ENCODE results near the gene EVI5L. TPM values are rescaled to one million over a fixed set of nuclear protein-coding genes. Genes with fewer than 3 reads are reported as not detected.

The EVI5L gene
- total RNA-seq, 2 donors from 2014 or later: 7.8 to 10.4 TPM

DNA sequence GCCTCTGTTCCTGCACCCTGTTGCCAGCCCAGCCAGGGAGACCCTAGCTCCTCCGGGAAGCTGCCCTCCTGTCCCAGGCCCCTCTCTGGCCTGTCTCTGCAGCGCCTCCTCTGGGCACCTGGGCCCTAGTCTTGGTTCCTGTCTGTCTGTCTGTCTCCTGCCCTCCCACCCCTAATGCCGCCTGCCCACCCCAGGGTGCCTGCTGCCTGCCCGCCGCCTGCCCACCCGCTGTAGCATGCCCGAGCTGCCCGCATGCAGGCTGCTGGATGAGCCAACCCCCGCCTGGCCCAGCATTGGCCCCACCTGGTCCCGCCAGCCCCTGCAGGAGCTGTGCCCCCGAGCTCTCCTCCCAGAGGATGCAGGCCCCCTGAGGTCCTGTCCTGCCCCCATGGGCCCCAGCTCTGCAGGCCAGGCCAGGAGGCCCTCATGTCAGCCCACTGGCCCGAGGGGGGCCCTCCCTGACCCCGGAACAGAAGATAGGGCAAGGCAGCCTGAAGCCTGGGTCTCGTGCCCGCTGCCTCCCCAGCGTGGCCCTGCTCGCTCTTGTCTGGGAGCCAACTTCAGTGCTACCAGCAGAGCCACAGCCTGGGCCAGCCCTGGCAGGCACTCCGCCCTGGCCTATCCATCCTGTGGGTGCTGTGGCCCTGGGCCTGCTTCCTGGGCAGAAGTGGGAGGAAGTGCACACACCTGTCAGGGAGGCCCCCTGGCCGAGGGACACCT lies 78.9 kb downstream of the EVI5L start:
- ATAC-seq (replicated peaks in 1 of 2) (no peak), DNase-seq (no peak)
- peaks cover 29% of the 10 kb centered on the region for H3K4me1 Mint-ChIP-seq (ENCODE audit: low read depth)
- H3K27me3 Mint-ChIP-seq (ENCODE audit: low read depth): no peaks in the 10 kb centered on the region
- no peaks in the 10 kb centered on the region for H3K9me3 Mint-ChIP-seq
- no peak overlapping the region for H3K27ac Mint-ChIP-seq
- no peak overlapping the region for H3K4me3 Mint-ChIP-seq
- peaks cover 8 to 12% of the 10 kb centered on the region in 2 donors for H3K36me3 Mint-ChIP-seq (ENCODE audit: insufficient read depth in 2 of 2)

DNA sequence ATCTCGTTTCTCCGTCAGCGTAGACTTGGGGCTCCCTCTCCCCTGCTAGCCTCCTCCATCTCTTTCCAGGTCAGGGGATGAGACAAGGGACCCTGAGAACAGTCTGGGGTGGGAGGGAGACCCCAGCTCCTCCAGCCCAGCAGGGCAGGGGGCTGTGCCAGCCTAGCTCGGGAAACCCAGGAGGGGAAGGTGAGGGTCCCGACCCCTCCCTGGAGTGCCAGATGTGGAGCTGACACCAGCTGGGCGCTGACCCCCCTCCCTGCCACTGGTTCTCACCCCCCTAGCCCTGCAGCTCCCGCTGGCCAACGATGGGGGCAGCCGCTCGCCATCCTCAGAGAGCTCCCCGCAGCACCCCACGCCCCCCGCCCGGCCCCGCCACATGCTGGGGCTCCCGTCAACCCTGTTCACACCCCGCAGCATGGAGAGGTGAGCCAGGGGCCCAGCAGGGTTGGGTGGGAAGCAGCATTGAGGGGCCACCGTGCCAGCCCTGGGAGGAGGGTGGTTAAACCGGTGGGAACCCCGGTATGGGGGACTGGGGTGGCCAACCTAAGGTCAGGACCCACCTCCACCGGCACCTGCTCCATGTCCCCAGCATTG lies 79.6 kb downstream of the EVI5L start:
- no peak for DNase-seq
- ATAC-seq (replicated peaks in 1 of 2): no peak
- Mint-ChIP-seq H3K36me3 (ENCODE audit: insufficient read depth in 2 of 2) (peaks cover 7 to 12% of the 10 kb centered on the region in 2 donors), H3K9me3 (no peaks in the 10 kb centered on the region), H3K27ac (no peak overlapping the region), H3K4me1 (ENCODE audit: low read depth) (peaks cover 25% of the 10 kb centered on the region), H3K27me3 (ENCODE audit: low read depth) (no peaks in the 10 kb centered on the region), H3K4me3 (no peak overlapping the region)

DNA sequence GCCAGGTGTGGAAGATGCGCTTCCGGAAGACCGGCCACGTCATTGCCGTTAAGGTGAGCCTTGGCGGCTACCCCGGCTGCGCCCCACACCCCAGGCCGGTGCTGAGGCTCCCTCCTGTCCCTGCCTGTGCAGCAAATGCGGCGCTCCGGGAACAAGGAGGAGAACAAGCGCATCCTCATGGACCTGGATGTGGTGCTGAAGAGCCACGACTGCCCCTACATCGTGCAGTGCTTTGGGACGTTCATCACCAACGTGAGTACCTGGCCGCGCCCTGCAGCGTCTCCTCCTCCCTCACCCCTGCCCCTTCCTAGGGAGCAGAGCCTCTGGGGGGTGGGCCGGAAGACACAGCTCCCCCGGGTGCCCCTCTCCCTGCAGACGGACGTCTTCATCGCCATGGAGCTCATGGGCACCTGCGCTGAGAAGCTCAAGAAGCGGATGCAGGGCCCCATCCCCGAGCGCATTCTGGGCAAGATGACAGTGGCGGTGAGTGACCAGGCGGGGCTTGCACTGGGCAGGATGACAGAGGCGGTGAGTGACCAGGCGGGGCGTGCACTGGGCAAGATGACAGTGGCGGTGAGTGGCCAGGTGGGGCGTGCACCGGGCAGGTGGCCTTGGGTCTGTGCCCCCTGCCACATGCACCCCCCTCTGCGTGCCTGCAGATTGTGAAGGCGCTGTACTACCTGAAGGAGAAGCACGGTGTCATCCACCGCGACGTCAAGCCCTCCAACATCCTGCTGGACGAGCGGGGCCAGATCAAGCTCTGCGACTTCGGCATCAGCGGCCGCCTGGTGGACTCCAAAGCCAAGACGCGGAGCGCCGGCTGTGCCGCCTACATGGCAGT lies 80.5 kb downstream of the EVI5L start:
- H3K4me3 Mint-ChIP-seq: no peak overlapping the region
- H3K27ac Mint-ChIP-seq: no peak overlapping the region
- H3K27me3 Mint-ChIP-seq (ENCODE audit: low read depth): peaks cover 8% of the 10 kb centered on the region
- peaks cover 2 to 12% of the 10 kb centered on the region in 2 donors for H3K36me3 Mint-ChIP-seq (ENCODE audit: insufficient read depth in 2 of 2)
- H3K4me1 Mint-ChIP-seq (ENCODE audit: low read depth): peaks cover 20% of the 10 kb centered on the region
- DNase-seq (no peak), ATAC-seq (replicated peaks in 1 of 2) (no peak)
- H3K9me3 Mint-ChIP-seq: no peaks in the 10 kb centered on the region

- H3K27me3 Mint-ChIP-seq (ENCODE audit: low read depth): peaks cover 12% of the 10 kb centered on the region
- H3K4me1 Mint-ChIP-seq (ENCODE audit: low read depth): peaks cover 16% of the 10 kb centered on the region
- no peaks in the 10 kb centered on the region for H3K9me3 Mint-ChIP-seq
- no peak overlapping the region for H3K4me3 Mint-ChIP-seq
- ATAC-seq (replicated peaks in 1 of 2) (no peak), DNase-seq (no peak)
- H3K27ac Mint-ChIP-seq: no peak overlapping the region
- H3K36me3 Mint-ChIP-seq (ENCODE audit: insufficient read depth in 2 of 2): peaks cover 0 to 12% of the 10 kb centered on the region in 2 donors
These were observed 81.6 kb downstream of the EVI5L start for GRCh38 chr19:7911508-7912143.

DNA sequence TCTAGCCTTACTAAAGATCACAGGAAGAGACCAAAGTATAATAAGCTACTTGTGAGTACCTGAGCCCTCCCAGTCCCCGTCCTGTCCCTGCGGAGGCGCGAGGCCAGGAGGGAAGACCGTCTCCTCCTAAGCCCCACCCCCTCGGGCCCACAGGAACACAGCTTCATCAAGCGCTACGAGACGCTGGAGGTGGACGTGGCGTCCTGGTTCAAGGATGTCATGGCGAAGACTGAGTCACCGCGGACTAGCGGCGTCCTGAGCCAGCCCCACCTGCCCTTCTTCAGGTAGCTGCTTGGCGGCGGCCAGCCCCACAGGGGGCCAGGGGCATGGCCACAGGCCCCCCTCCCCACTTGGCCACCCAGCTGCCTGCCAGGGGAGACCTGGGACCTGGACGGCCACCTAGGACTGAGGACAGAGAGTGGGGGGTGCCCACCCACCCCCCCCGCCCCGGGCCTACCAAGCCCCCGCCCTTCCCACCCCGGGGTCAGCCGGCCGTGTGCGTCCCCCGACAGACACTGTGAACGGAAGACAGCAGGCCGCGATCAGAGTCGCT lies 82.2 kb downstream of the EVI5L start:
- no peak overlapping the region for H3K27ac Mint-ChIP-seq

DNA sequence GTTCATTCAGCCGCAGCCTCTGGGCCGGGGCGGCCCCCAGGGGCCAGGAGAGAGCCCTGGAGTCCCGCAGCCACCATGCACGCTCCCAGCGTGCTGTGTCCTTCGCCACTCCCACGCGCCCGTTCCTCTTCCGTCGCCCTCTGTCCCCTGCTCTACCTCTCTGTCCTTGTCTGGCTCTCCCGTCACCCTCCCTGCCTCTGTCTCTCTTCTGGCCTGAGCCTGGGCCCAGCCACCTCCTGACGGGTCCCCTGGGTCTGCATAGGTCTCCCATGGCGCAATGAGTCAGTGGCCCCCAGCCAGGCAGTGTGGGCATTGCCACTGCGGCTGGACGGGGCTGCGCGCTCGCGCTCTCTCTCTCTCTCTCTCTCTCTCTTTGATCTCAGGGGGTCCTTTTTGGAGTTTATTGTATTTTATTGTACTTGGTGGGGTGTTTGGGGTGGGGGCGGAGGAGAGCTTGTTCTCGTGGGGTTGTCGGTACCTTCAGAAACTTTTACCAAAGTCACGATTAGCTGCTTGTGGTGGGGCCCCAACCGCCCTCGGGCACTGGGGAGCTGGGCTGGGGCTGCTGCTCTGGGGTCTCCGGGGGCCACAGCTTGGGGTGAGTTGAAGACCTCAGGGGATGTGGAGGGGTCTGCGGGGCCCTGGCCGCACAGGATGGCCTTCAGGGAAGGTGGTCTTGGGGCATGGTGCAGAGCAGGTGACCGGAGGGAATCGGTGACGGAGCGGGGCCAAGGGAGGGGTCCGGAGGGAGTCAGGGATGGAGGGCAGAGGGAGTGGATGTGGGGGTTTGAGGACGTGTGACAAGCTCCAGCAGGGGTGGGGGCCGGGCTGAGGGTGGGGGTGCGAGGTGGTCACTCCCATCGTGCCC lies 82.9 kb downstream of the EVI5L start:
- Mint-ChIP-seq H3K27me3 (ENCODE audit: low read depth) (peaks cover 15% of the 10 kb centered on the region), H3K4me1 (ENCODE audit: low read depth) (peaks cover 11% of the 10 kb centered on the region), H3K27ac (no peak overlapping the region), H3K36me3 (ENCODE audit: insufficient read depth in 2 of 2) (peaks cover 0 to 12% of the 10 kb centered on the region in 2 donors), H3K4me3 (no peak overlapping the region), H3K9me3 (no peaks in the 10 kb centered on the region)
- ATAC-seq (replicated peaks in 1 of 2) (no peak), DNase-seq (no peak)

More for the DNA sequence above, 82.2 kb downstream of the EVI5L start:
- Mint-ChIP-seq H3K9me3 (no peaks in the 10 kb centered on the region), H3K4me1 (ENCODE audit: low read depth) (peaks cover 10% of the 10 kb centered on the region), H3K27me3 (ENCODE audit: low read depth) (peaks cover 12% of the 10 kb centered on the region), H3K36me3 (ENCODE audit: insufficient read depth in 2 of 2) (peaks cover 0 to 12% of the 10 kb centered on the region in 2 donors), H3K4me3 (no peak overlapping the region)
- no peak for ATAC-seq (replicated peaks in 1 of 2)
- no peak for DNase-seq

GRCh38 chr19:7913652-7914051 lies 83.6 kb downstream of the EVI5L start:
- Mint-ChIP-seq H3K27ac (no peak overlapping the region), H3K27me3 (ENCODE audit: low read depth) (peaks cover 21% of the 10 kb centered on the region), H3K9me3 (no peaks in the 10 kb centered on the region), H3K4me1 (ENCODE audit: low read depth) (peaks cover 17% of the 10 kb centered on the region), H3K4me3 (no peak overlapping the region), H3K36me3 (ENCODE audit: insufficient read depth in 2 of 2) (peaks cover 0 to 12% of the 10 kb centered on the region in 2 donors)
- no peak for DNase-seq
- ATAC-seq (replicated peaks in 1 of 2): no peak

GRCh38 chr19:7914099-7914498 lies 84.1 kb downstream of the EVI5L start:
- ATAC-seq (replicated peaks in 1 of 2): no peak
- Mint-ChIP-seq H3K27ac (no peak overlapping the region), H3K4me3 (no peak overlapping the region), H3K9me3 (no peaks in the 10 kb centered on the region), H3K27me3 (ENCODE audit: low read depth) (peaks cover 21% of the 10 kb centered on the region), H3K36me3 (ENCODE audit: insufficient read depth in 2 of 2) (peaks cover 0 to 12% of the 10 kb centered on the region in 2 donors), H3K4me1 (ENCODE audit: low read depth) (peaks cover 17% of the 10 kb centered on the region)
- no peak for DNase-seq

Other genes starting within 250 kb of the EVI5L start
- gene CAMSAP3, start 234.4 kb upstream of the EVI5L start, total RNA-seq: 1 to 10 TPM; 1.7 to 2.0 TPM
- gene XAB2, start 200.7 kb upstream of the EVI5L start, total RNA-seq: 10 to 100 TPM; 53.3 to 59.3 TPM
- gene PET100, start 200.4 kb upstream of the EVI5L start, total RNA-seq: 10 to 100 TPM; 65.5 to 74.0 TPM
- gene PCP2, start 196.5 kb upstream of the EVI5L start, total RNA-seq: 1 to 10 TPM; 1.9 to 2.2 TPM
- gene STXBP2, start 193.1 kb upstream of the EVI5L start, total RNA-seq: 100 to 1,000 TPM; 132 TPM
- not detected for gene RETN, start 161.2 kb upstream of the EVI5L start, total RNA-seq
- gene MCEMP1, start 153.1 kb upstream of the EVI5L start, total RNA-seq: not detected
- 10 to 100 TPM; 73.0 to 78.2 TPM for gene TRAPPC5, start 149.4 kb upstream of the EVI5L start, total RNA-seq
- gene FCER2, start 128.1 kb upstream of the EVI5L start, total RNA-seq: 1 to 10 TPM; 2.3 to 7.7 TPM
- not detected for gene CLEC4G, start 98.1 kb upstream of the EVI5L start, total RNA-seq
- gene CD209, start 82.7 kb upstream of the EVI5L start, total RNA-seq: not detected
- gene CLEC4M, start 67.0 kb upstream of the EVI5L start, total RNA-seq: not detected
- gene PRR36, start 44.2 kb downstream of the EVI5L start, total RNA-seq: under 1 TPM; 0.63 to 0.96 TPM
- gene LRRC8E, start 58.3 kb downstream of the EVI5L start, total RNA-seq: not detected
- gene MAP2K7, start 73.7 kb downstream of the EVI5L start, total RNA-seq: 10 to 100 TPM; 40.2 to 40.3 TPM
- gene TGFBR3L, start 84.6 kb downstream of the EVI5L start, total RNA-seq: 1 to 10 TPM; 7.4 to 9.7 TPM
- gene SNAPC2, start 90.1 kb downstream of the EVI5L start, total RNA-seq: 10 to 100 TPM; 23.7 to 25.5 TPM
- gene CTXN1, start 95.9 kb downstream of the EVI5L start, total RNA-seq: under 1 TPM; 0.50 to 0.63 TPM
- gene TIMM44, start 113.4 kb downstream of the EVI5L start, total RNA-seq: 100 to 1,000 TPM in 1 of 2 donors, 10 to 100 TPM in 1; 91.2 to 112 TPM
- 100 to 1,000 TPM in 1 of 2 donors, 10 to 100 TPM in 1; 90.5 to 115 TPM for gene ELAVL1, start 175.4 kb downstream of the EVI5L start, total RNA-seq
- under 1 TPM in 1 of 2 donors, not detected in 1; 0.60 TPM for gene CCL25, start 222.5 kb downstream of the EVI5L start, total RNA-seq